Skin of body (tissue), 2 donors: ENCODE measurements around the gene ZMIZ1. TPM values are rescaled to one million over a fixed set of nuclear protein-coding genes. Genes with fewer than 3 reads are reported as not detected.

Experiments
- DNase-seq: peaks from one replicate; lab custom pipeline; 2025; lab: John Stamatoyannopoulos, UW
- total RNA-seq: library from RNA; depleted of rRNA; stranded (reverse); fragments of >200 nt; gene quantifications from one replicate; pipeline ENCODE4 v1.2.3, GENCODE V29; 2014

Gene ZMIZ1
- total RNA-seq, 1 donor from 2014 or later, result 26.4 TPM

GRCh38 chr10:79185067-79185774 is 116.5 kb downstream of the ZMIZ1 start:
- peak; percentile 61 for DNase-seq

- DNase-seq, result no peak
These were observed 117.1 kb downstream of the ZMIZ1 start for GRCh38 chr10:79185796-79186374.

GRCh38 chr10:79186486-79187120 is 117.8 kb downstream of the ZMIZ1 start:
- no peak for DNase-seq

- no peak for DNase-seq
These were observed 118.6 kb downstream of the ZMIZ1 start for GRCh38 chr10:79187121-79187940.

- peak; percentile 9 for DNase-seq
These were observed 119.6 kb downstream of the ZMIZ1 start for GRCh38 chr10:79188154-79188965.

GRCh38 chr10:79189181-79189580 is 120.4 kb downstream of the ZMIZ1 start:
- DNase-seq, result no peak

- DNase-seq, result no peak
These were observed 121.2 kb downstream of the ZMIZ1 start for GRCh38 chr10:79189853-79190435.

GRCh38 chr10:79190740-79191261 is 122.0 kb downstream of the ZMIZ1 start:
- no peak for DNase-seq

GRCh38 chr10:79191951-79192676 is 123.3 kb downstream of the ZMIZ1 start:
- DNase-seq, result no peak

GRCh38 chr10:79192677-79193003 is 123.9 kb downstream of the ZMIZ1 start:
- DNase-seq, result no peak

- no peak for DNase-seq
These were observed 125.1 kb downstream of the ZMIZ1 start for GRCh38 chr10:79193694-79194382.

GRCh38 chr10:79195091-79195923 is 126.5 kb downstream of the ZMIZ1 start:
- peak; percentile 74 for DNase-seq

- no peak for DNase-seq
These were observed 128.0 kb downstream of the ZMIZ1 start for GRCh38 chr10:79196470-79197461.

- no peak for DNase-seq
These were observed 128.8 kb downstream of the ZMIZ1 start for GRCh38 chr10:79197558-79197957.

- no peak for DNase-seq
These were observed 131.6 kb downstream of the ZMIZ1 start for GRCh38 chr10:79200346-79200745.

GRCh38 chr10:79201706-79202105 is 132.9 kb downstream of the ZMIZ1 start:
- DNase-seq, result no peak
